GM20431 (cell line): ENCODE data around the gene ACVR1C.

Experiments
- in situ Hi-C: fragments of 300-500 bp; cut with MseI, MboI; formaldehyde crosslinking; loops from one replicate; pipeline ENCODE4 v1.15.0; 2020; ENCODE audit warnings: low sequenced_read_pairs; ENCODE audit not compliant: unreplicated experiment

ACVR1C gene

GRCh38 chr2:157506586-157506985 lies 122.1 kb downstream of the ACVR1C start:
- in situ Hi-C loops = loop anchor here (10.0 kb wide), 1 partner anchor 88 kb away; no protein-coding TSS in a partner anchor

- in situ Hi-C loops = loop anchor here (10.0 kb wide), 1 partner anchor 90 kb away; no protein-coding TSS in a partner anchor
Observed at GRCh38 chr2:157504623-157505022, 124.0 kb downstream of the ACVR1C start.

- in situ Hi-C loops = loop anchor here (10.0 kb wide), 1 partner anchor 94 kb away; no protein-coding TSS in a partner anchor
Observed at GRCh38 chr2:157501026-157501425, 127.6 kb downstream of the ACVR1C start.

DNA sequence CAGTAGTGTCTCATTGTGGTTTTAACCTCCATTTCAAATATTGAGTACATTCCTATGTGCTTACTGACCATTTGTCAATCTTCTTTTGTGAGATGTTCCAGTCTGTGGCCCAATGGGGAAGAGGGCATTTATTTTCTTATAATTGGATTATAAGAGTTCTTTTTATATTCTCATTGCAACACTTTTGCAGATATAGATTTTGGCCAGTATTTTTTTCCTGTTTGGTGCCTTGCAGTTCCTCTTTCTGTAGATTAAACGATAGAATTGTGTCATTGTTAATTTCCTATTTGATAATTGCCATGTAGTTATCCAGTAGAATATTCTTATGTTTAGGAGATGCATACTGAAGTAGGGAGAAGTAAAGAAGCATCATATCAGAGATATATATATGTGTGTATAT lies 128.3 kb downstream of the ACVR1C start:
- in situ Hi-C loops = loop anchor here (10.0 kb wide), 1 partner anchor 94 kb away; no protein-coding TSS in a partner anchor

GRCh38 chr2:157498483-157498882 lies 130.2 kb downstream of the ACVR1C start:
- in situ Hi-C loops = no loop called here

- in situ Hi-C loops = no loop called here
Observed at GRCh38 chr2:157497638-157498314, 130.9 kb downstream of the ACVR1C start.

DNA sequence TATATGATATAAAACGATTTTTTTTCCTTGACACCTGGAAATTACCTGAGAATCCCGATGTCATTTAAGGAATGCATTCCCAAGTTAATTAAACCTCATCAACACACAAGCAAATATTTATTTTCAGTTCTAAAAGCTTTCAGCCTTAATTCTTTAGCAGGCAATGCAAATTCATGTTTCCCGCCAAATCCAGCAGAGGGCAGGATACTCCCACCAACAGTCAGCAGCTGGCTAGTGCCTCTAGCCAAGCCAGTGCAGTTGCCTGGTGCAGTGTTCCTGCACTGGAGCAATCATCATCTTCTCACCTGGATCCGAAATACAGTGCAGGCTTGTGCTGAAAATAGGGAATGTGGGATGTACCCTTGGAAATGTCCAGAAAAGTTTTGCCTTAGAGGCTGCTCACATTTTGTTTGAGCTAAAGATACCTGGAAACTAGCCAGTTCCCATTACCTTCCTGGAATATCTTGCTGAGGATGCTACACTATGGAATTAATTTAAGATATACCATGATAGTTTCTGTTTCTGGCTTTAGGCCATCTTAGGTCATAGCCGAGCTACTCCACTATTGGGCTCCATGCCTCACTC lies 136.4 kb downstream of the ACVR1C start:
- in situ Hi-C loops = no loop called here

- in situ Hi-C loops = no loop called here
Observed at GRCh38 chr2:157489983-157490382, 138.7 kb downstream of the ACVR1C start.

- in situ Hi-C loops = no loop called here
Observed at GRCh38 chr2:157488877-157489276, 139.8 kb downstream of the ACVR1C start.

GRCh38 chr2:157487747-157488146 lies 140.9 kb downstream of the ACVR1C start:
- in situ Hi-C loops = no loop called here

- in situ Hi-C loops = no loop called here
Observed at GRCh38 chr2:157487271-157487610, 141.4 kb downstream of the ACVR1C start.

- in situ Hi-C loops = no loop called here
Observed at GRCh38 chr2:157486596-157487270, 141.9 kb downstream of the ACVR1C start.

DNA sequence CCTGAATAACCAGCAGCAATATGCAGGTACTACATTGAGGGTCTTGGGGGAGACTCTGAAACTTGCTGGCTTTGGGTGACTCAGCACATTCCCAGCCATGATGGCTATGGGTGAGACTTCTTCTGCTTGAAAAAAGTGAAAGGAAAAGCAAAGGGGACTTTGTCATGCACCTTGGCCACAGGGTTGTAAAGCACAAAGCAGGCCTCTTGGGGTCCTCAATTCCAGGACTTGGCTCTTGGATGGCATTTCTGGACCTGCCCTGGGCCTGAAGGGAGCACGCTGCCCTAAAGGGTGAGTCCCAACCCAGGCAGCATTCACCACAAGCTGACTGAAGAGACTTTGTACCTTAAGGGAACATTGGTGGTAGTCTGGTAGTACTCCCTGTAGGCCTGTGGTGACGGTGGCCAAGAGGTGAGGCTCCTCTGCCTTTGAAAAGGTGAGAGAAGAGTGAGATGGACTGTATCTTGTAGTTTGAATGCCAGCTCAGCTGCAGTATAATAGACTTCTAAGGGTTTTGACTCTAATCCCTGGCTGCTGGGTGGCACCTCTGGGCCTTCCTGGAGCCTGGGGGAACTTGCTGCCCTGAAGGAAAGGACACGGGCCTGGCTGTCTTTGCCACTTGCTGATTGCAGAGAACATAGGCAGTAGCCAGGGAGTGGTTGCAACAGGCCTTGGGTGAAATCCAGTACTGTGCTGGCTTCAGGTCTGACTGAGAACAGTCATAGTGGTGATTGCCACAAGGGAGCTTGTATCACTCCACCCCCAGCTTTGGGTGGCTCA lies 148.3 kb downstream of the ACVR1C start:
- in situ Hi-C loops = no loop called here

DNA sequence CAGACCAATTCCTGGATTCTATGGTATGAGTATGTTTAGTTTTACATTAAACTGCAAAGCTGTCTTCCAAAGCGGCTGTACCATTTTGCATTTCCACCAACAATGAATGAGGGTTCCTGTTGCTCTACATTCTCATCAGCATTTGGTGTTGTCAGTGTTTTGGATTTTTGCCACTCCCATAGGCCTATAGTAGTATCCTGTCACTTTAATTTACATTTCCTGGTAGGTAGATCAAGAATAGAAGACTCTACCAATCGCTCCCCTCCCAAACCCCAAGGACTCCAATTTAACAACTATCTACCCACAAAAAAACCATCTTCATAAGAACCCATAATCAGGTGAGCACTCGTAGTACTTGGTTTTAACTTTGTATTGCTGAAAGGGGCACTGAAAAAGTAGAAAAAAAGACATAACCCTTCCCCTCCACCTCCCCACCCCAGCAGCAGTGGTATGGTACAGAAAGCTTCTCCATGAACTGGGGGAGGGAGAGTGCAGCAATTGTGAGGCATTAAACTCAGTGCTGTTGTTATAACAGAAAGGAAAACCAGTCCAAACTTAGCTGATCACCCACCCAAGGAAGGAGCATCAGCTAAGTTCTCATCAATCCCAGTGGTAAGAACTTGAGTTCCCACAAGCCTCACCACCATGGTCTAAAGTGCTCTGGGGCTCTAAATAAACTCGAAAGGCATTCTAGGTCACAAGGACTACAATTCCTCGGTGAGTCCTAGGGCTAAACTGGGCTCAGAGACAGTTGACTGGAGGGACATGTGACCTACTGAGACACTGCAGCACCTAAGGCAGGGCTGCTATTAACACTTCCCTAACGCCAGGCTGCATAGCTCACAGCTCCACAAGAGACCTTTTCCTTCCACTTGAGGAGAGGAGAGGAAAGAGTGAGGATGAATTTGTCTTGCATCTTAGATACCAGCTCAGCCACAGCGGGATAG lies 149.3 kb downstream of the ACVR1C start:
- in situ Hi-C loops = no loop called here

DNA sequence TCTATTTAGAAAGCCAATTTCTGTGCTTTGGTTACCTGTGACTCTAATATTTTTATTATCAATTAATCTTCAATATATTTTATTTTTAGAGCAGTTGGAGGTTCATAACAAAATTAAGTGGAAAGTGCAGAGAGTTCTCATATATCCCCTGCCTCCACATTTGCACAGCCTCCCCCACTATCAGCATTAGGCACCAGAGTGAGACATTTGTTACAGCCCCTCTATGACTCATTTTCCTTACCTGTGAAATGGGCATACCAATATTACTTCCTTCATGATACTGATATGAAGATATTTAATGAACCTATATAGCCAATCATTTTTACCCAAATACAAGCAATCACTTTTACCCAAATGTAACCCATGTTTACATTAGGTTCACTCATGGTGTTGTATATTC lies 150.7 kb downstream of the ACVR1C start:
- in situ Hi-C loops = no loop called here

DNA sequence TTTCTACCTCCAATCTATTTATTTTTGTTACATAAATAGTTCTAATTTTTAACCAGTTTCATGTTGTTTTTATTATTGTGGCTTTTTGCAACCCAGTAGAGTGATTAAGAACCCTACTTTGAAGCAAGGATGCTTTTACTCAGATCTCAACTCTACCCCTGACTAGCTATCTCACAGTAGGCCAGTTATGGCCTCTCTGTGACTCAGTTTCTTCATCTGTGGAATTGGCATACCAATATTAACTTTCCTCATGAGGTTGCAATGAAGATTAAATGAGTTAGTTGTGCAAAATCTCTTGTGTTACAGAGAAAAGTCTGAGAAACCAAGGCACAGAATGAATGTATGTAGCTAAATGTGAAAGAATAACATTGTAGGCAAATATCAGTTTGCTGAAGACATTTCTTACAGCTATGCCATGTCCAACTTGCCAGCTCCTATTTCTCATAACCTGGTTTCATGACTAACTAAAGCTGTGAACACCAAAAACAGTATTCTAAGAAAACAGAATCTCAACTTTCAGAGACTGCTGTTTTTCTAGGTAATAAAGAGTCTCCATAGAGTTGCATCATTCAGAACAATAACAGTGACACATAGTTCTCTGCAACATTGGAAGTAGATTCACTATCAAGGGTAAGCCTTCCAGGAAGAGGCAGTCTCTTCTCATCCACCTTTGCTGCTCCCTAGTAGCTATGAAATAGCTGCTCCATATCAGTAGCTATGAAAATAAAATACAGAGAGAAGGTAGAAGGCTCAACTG lies 151.5 kb downstream of the ACVR1C start:
- in situ Hi-C loops = no loop called here
